DND-41 (cell line): Measurements from ENCODE around the gene NDUFS3.

Experiments used
- ATAC-seq: fragments of 200-7000 bp; cut with Tn5 transposase; 3 replicates; pipeline ENCODE4 v1.9.1; 2021; ENCODE audit warnings: low read depth; ENCODE audit not compliant: insufficient read depth
- DNase-seq: peaks from one replicate; pipeline ENCODE4 v3.0.0-alpha.2; 2020
- H2AFZ ChIP-seq: 2 replicates; pipeline ENCODE4 v1.6.0; 2012; ENCODE audit warnings: low read depth, low read length
- H3K27ac ChIP-seq: 2 replicates; pipeline ENCODE4 v1.5.1; 2012; ENCODE audit warnings: low read length, inconsistent platforms
- H3K27me3 ChIP-seq: fragments of 200-600 bp; sonication (generic); 2 replicates; pipeline ENCODE4 v1.6.0; 2012; ENCODE audit warnings: low read length, mild to moderate bottlenecking, inconsistent platforms; ENCODE audit not compliant: insufficient read depth, poor library complexity
- H3K36me3 ChIP-seq: 2 replicates; pipeline ENCODE4 v1.5.1; 2012; ENCODE audit warnings: low read length, inconsistent platforms; ENCODE audit not compliant: insufficient read depth
- H3K4me1 ChIP-seq: 2 replicates; pipeline ENCODE4 v1.5.1; 2012; ENCODE audit warnings: mild to moderate bottlenecking, low read length; ENCODE audit not compliant: insufficient read depth
- H3K4me2 ChIP-seq: 2 replicates; pipeline ENCODE4 v1.6.0; 2012; ENCODE audit warnings: mild to moderate bottlenecking, moderate library complexity, low read length, inconsistent platforms; ENCODE audit not compliant: insufficient read depth
- H3K4me3 ChIP-seq, 2 experiments: fragments of 200-600 bp in 1 of 2; shearing (Covaris generic) in 1 of 2; 2 replicates each; pipeline ENCODE4 v1.5.1; 2012 to 2016; ENCODE audit warnings: inconsistent platforms in 2 of 2, low read length in 2 of 2, mild to moderate bottlenecking in 2 of 2, low read depth in 1 of 2, moderate library complexity in 1 of 2
- H3K79me2 ChIP-seq: 2 replicates; pipeline ENCODE4 v1.6.0; 2012; ENCODE audit warnings: low read length, inconsistent platforms; ENCODE audit not compliant: insufficient read depth
- H3K9ac ChIP-seq: 2 replicates; pipeline ENCODE4 v1.6.0; 2012; ENCODE audit warnings: low read depth, mild to moderate bottlenecking, inconsistent platforms, low read length, moderate library complexity
- H3K9me3 ChIP-seq: 2 replicates; pipeline ENCODE4 v1.5.1; 2012; ENCODE audit warnings: low read length, moderate library complexity, mild to moderate bottlenecking, inconsistent platforms; ENCODE audit not compliant: insufficient read depth, severe bottlenecking
- H4K20me1 ChIP-seq: 2 replicates; pipeline ENCODE4 v1.6.0; 2012; ENCODE audit warnings: low read length; ENCODE audit not compliant: insufficient read depth
- CTCF ChIP-seq: IDR thresholded peaks from 2 replicates; pipeline ENCODE4 v1.5.1; 2012; ENCODE audit warnings: borderline replicate concordance, low read length, moderate library complexity, mild to moderate bottlenecking; ENCODE audit not compliant: poor library complexity, severe bottlenecking; ENCODE audit errors: extremely low read depth
- EZH2 ChIP-seq: IDR thresholded peaks from 3 replicates; pipeline ENCODE4 v1.6.1; 2012; ENCODE audit warnings: borderline replicate concordance, low read depth, mild to moderate bottlenecking, moderate library complexity, low read length, inconsistent platforms; ENCODE audit not compliant: severe bottlenecking

Gene NDUFS3

DNA sequence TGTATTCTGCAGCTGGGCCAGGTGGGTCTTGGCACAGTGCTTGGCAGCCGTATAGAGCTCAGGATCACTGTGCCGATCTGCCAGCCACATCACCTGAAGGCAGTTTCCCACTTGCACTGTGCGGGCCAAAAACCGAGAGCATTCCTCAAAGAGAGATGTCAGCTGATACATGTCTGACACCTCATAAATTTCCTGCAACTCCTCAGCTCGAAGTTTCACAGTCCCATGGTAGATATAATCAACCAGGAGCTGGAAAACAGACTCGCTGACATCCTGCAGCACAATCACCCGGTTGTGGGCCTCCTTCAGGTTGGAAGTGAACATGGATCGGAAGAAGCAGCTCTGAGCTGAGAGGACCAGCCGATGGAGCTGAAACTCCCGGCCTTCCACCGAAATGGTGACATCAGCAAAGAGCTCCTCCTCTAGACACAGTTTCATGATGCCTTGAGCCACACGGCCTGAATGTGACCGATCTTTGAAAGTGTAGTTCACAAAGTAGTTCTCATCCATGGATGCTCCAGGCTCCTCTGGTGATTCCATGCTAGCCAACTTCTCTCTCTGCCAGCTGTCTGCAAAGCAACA is 1.3 kb upstream of the NDUFS3 start:
- Histone ChIP-seq H3K27ac (peak overlapping the region; percentile 96; the same call in 1 of the 2 replicates), H3K4me1 (peaks cover 44% of the 10 kb centered on the region), H3K4me2 (peak overlapping the region; percentile 97), H3K9ac (peak overlapping the region; percentile 89), H4K20me1 (peaks cover 10% of the 10 kb centered on the region; the same call in 1 of the 2 replicates), H3K79me2 (peaks cover 77% of the 10 kb centered on the region), H3K9me3 (no peaks in the 10 kb centered on the region), H3K4me3 (peak overlapping the region; percentile 89 to 95; a peak in 3 of 4 replicates), H2AFZ (no peak overlapping the region), H3K27me3 (no peaks in the 10 kb centered on the region), H3K36me3 (peaks cover 78% of the 10 kb centered on the region)
- no peak for ATAC-seq
- no peak for DNase-seq
- TF ChIP-seq CTCF (no peak), EZH2 (no peak)

DNA sequence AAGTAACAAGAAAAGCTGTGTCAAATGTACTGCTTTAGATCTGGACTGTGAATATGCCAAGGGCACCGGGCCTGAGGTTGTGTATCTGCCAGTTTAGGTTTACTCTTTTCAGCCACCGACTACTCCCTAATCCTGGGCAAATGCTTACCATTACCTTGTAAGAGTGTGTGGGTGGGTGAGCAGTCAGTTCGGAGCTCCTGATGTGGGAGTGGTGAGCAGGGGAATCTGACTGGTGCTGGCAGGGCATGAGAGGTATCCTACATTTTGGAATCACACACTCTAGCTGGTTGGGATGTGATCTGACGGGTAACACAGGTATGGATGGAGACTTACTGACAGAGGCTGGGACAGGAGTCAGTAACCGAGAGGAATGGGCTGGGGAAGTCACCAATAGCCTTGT is 5.0 kb downstream of the NDUFS3 start:
- no peak overlapping the region for H2AFZ ChIP-seq
- H3K4me1 ChIP-seq, result peaks cover 25% of the 10 kb centered on the region
- no peaks in the 10 kb centered on the region for H3K27me3 ChIP-seq
- no peak overlapping the region for H3K4me2 ChIP-seq
- ATAC-seq (no peak), DNase-seq (no peak)
- peaks cover 30% of the 10 kb centered on the region for H3K79me2 ChIP-seq
- no peaks in the 10 kb centered on the region for H3K9me3 ChIP-seq
- no peak overlapping the region for H3K4me3 ChIP-seq
- no peak for TF ChIP-seq EZH2
- no peak for TF ChIP-seq CTCF
- H3K36me3 ChIP-seq, result peaks cover 61% of the 10 kb centered on the region
- no peak overlapping the region for H3K9ac ChIP-seq
- H3K27ac ChIP-seq, result no peak overlapping the region
- H4K20me1 ChIP-seq, result peaks cover 8% of the 10 kb centered on the region; the same call in 1 of the 2 replicates

- ATAC-seq, result peak; percentile 27; the same call in 1 of the 3 replicates
- 0 out of 2 replicates have a peak, but pooled peaks cover 10% of the 10 kb centered on the region for H3K4me1 ChIP-seq
- peaks cover 8% of the 10 kb centered on the region; the same call in 1 of the 2 replicates for H3K79me2 ChIP-seq
- DNase-seq, result no peak
- H3K9ac ChIP-seq, result no peak within 1 kb of the TSS
- H3K4me2 ChIP-seq, result no peak within 1 kb of the TSS
- H3K36me3 ChIP-seq, result peaks cover 41% of the 10 kb centered on the region
- H3K9me3 ChIP-seq, result no peaks in the 10 kb centered on the region
- TF ChIP-seq EZH2, result no peak
- no peak for TF ChIP-seq CTCF
- no peak within 1 kb of the TSS for H3K27ac ChIP-seq
- H3K4me3 ChIP-seq, result no peak within 1 kb of the TSS
- H2AFZ ChIP-seq, result no peak within 1 kb of the TSS
- no peaks in the 10 kb centered on the region for H3K27me3 ChIP-seq
- peaks cover 8% of the 10 kb centered on the region; the same call in 1 of the 2 replicates for H4K20me1 ChIP-seq
Measured at GRCh38 chr11:47586098-47586855, 7.4 kb downstream of the NDUFS3 start, which contains the start of gene FAM180B. TSS of gene FAM180B (plus strand) at chr11:47586678. CDS start at chr11:47586769, 91 bp downstream.
